NB4 (cell line): ENCODE results near the gene ENTPD6.

Experiments
- MYC ChIP-seq: IDR thresholded peaks from 2 replicates; pipeline ENCODE4 v1.6.1; 2011; ENCODE audit warnings: low read depth, low read length
- POLR2A ChIP-seq: IDR thresholded peaks from 2 replicates; pipeline ENCODE4 v1.6.1; 2011; ENCODE audit warnings: mild to moderate bottlenecking; ENCODE audit not compliant: insufficient read length; ENCODE audit errors: extremely low read depth
- TF ChIP-seq, protein P1 (sequence below): IDR thresholded peaks from one replicate; pipeline ENCODE4 v1.5.1; 2012; ENCODE audit warnings: low read depth, low read length
- TF ChIP-seq, protein P2 (sequence below): IDR thresholded peaks from 2 replicates; pipeline ENCODE4 v1.6.1; 2011; ENCODE audit warnings: low read depth, low read length

DNA sequence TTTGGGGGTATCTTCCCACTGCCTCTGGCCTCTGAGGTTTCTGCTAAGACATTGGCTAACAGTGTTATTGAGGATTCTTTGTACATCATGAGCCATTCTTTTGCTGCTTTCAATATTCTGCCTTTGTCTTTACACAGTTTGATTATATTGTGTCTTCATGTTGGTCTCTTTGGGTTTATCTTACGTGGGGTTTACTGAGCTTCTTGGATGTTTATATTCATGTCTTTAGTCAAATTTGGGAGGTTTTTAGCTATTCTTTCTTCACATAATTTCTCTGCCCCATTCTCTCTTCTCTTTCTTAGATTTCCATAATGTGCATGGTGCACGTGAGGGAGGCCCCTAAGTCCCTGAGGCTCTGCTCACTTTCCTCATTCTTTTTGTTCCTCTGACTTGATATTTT, 7.6 kb downstream of the ENTPD6 start:
- TF ChIP-seq, protein P1, sequence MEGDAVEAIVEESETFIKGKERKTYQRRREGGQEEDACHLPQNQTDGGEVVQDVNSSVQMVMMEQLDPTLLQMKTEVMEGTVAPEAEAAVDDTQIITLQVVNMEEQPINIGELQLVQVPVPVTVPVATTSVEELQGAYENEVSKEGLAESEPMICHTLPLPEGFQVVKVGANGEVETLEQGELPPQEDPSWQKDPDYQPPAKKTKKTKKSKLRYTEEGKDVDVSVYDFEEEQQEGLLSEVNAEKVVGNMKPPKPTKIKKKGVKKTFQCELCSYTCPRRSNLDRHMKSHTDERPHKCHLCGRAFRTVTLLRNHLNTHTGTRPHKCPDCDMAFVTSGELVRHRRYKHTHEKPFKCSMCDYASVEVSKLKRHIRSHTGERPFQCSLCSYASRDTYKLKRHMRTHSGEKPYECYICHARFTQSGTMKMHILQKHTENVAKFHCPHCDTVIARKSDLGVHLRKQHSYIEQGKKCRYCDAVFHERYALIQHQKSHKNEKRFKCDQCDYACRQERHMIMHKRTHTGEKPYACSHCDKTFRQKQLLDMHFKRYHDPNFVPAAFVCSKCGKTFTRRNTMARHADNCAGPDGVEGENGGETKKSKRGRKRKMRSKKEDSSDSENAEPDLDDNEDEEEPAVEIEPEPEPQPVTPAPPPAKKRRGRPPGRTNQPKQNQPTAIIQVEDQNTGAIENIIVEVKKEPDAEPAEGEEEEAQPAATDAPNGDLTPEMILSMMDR: no peak
- TF ChIP-seq, protein P2, sequence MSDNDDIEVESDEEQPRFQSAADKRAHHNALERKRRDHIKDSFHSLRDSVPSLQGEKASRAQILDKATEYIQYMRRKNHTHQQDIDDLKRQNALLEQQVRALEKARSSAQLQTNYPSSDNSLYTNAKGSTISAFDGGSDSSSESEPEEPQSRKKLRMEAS: no peak
- TF ChIP-seq POLR2A (no peak), MYC (no peak)
